Adrenal gland (tissue), 5 donors: Measurements from ENCODE around the gene PPP1R12B.

Source experiments
- CTCF ChIP-seq, 6 experiments: fragments of 450-650 bp in 4 of 6; fragments of 200-600 bp in 2 of 6; sonication (generic) in 1 of 6; IDR thresholded peaks; 1 replicate in 5 of 6; 2 replicates in 1 of 6; pipeline versions ENCODE4 v1.5.1 to v1.8.0; 2016 to 2021; ENCODE audit warnings: antibody characterized with exemption in 6 of 6, mild to moderate bottlenecking in 2 of 6, moderate library complexity in 1 of 6
- POLR2A ChIP-seq, 2 donors: fragments of 450-650 bp; IDR thresholded peaks; one replicate each; pipeline ENCODE4 v1.6.1; 2017; ENCODE audit warnings: antibody characterized with exemption in 2 of 2, mild to moderate bottlenecking in 2 of 2, moderate library complexity in 1 of 2
- donor health status: DM: no; HTN: no; CAD: no.

- TF ChIP-seq CTCF (IDR thresholded peaks at IDR 0.05): no peak
- no peak for TF ChIP-seq POLR2A (IDR thresholded peaks at IDR 0.05)
These were observed 219.9 kb downstream of the PPP1R12B start for GRCh38 chr1:202568410-202568809.
